Ureter (tissue), 1 donor: ENCODE measurements around the gene TCF25. TPM values are rescaled to one million over a fixed set of nuclear protein-coding genes. Genes with fewer than 3 reads are reported as not detected.

Source experiments
- total RNA-seq: library from RNA; stranded (reverse); gene quantifications from one replicate; pipeline ENCODE4 v1.2.4, GENCODE V29; 2023
- donor health status: DM: yes; HTN: yes; CAD: no.

The TCF25 gene
- total RNA-seq, 1 donor from 2014 or later, result 224 TPM

Other genes with a start within 250 kb of the TCF25 start
- 84.7 TPM for gene CHMP1A, start 215.9 kb upstream of the TCF25 start, total RNA-seq
- gene SPATA33, start 215.8 kb upstream of the TCF25 start, total RNA-seq, result 7.4 TPM
- gene CDK10, start 186.9 kb upstream of the TCF25 start, total RNA-seq, result 89.8 TPM
- 7.7 TPM for gene SPATA2L, start 171.9 kb upstream of the TCF25 start, total RNA-seq
- gene VPS9D1, start 152.7 kb upstream of the TCF25 start, total RNA-seq, result 17.7 TPM
- 44.1 TPM for gene ZNF276, start 152.1 kb upstream of the TCF25 start, total RNA-seq
- 8.1 TPM for gene FANCA, start 56.9 kb upstream of the TCF25 start, total RNA-seq
- 41.6 TPM for gene SPIRE2, start 45.1 kb upstream of the TCF25 start, total RNA-seq
- gene MC1R, start 45.3 kb downstream of the TCF25 start, total RNA-seq, result 12.3 TPM
- gene TUBB3, start 49.8 kb downstream of the TCF25 start, total RNA-seq, result 4.1 TPM
- 45.9 TPM for gene DEF8, start 75.2 kb downstream of the TCF25 start, total RNA-seq
- gene DBNDD1, start 145.9 kb downstream of the TCF25 start, total RNA-seq, result 3.0 TPM
- not detected for gene PRDM7, start 203.7 kb downstream of the TCF25 start, total RNA-seq